ENCODE data around the gene RCE1. TPM values are rescaled to one million over a fixed set of nuclear protein-coding genes. Genes with fewer than 3 reads are reported as not detected.

The RCE1 gene
- total and polyA plus RNA-seq, 10 donors: 10.0 to 27.9 (median 17.7) TPM

DNA sequence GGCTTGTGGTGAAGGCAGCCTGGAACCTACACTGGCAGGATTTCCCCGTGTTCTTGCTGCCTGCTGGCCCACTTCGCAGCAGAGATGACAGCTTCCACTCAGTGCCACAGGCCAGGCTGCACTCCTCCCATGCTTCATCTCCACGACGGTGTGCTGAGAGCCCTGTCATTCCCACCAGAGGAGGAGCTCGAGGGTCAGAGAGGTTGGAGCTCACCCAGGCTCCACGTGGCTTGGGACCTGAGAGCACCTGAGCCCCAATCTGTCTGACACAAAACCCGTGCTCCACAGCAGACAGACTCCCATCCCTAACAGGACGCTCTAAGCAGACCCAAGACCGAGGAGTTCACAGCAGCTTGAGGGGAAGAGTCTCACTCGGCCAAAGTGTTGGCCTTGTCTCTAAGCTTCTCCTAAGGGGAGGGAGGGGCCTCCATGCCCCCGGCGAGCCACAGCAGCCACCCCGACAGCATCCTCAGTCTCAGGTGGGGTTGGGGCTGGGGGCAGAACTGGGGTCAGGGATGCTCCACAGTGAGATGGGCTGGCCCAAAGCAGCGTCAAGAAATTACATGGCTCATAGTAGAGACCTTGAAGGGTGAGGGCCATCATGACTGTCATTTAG lies 24.3 kb downstream of the RCE1 start:
- no peak for DNase-seq
- intact Hi-C loops (cut with DNase I; ENCODE audit: low total_unique reads): no loop called here
- H3K36me3 ChIP-seq: peaks cover 0 to 16% (median 0%) of the 10 kb centered on the region in 6 donors
- H3K9me3 ChIP-seq: no peaks in the 10 kb centered on the region
- H3K4me3 ChIP-seq: no peak overlapping the region
- H3K4me1 ChIP-seq: peaks cover 0 to 26% (median 15%) of the 10 kb centered on the region in 6 donors
- TF ChIP-seq POLR2A (IDR thresholded peaks at IDR 0.05) (no peak), POLR2AphosphoS5 (IDR thresholded peaks at IDR 0.05) (no peak)
- TF ChIP-seq, protein P1, sequence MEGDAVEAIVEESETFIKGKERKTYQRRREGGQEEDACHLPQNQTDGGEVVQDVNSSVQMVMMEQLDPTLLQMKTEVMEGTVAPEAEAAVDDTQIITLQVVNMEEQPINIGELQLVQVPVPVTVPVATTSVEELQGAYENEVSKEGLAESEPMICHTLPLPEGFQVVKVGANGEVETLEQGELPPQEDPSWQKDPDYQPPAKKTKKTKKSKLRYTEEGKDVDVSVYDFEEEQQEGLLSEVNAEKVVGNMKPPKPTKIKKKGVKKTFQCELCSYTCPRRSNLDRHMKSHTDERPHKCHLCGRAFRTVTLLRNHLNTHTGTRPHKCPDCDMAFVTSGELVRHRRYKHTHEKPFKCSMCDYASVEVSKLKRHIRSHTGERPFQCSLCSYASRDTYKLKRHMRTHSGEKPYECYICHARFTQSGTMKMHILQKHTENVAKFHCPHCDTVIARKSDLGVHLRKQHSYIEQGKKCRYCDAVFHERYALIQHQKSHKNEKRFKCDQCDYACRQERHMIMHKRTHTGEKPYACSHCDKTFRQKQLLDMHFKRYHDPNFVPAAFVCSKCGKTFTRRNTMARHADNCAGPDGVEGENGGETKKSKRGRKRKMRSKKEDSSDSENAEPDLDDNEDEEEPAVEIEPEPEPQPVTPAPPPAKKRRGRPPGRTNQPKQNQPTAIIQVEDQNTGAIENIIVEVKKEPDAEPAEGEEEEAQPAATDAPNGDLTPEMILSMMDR (IDR thresholded peaks at IDR 0.05 in 8 of 11, conservative IDR thresholded peaks at IDR 0.05 in 3 of 11): no peak
- no peak overlapping the region for H3K27ac ChIP-seq
- 68 to 90% (median 87%) methylated on average over 13 to 14 of the region's 14 CpGs for WGBS, 5 donors
- no peaks in the 10 kb centered on the region for H3K27me3 ChIP-seq (replicated peaks in 1 of 7)

DNA sequence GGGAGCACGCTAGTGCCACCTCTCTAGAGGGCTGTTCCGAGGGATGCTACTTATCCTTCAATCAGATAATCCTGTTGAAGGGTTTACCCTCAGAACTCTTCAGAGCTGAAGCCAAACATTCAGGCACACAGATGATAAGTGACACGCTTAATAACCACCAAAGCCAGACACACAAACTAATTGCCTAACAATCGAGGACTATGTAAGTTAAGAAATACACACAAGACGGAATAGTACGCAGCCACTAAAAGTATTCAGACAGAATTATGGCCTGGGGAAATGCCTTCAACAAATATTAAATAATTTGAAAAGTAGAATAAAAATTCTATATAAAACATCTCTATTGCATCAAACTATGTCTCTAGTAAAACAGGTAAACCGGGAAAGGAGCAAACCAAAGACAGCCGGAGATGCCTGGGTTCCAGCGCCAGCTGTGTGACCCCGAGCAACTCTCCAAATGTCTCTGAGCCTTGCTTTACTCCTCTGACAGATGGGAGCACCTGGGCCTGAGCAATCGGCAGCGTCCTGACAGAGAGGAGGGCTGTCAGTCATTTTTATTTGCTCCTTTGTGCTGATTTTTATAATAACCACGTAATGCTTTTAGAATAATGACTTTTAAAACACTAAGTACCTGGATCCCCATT lies 25.0 kb downstream of the RCE1 start:
- DNase-seq: no peak
- no peak overlapping the region for H3K27ac ChIP-seq
- intact Hi-C loops (cut with DNase I; ENCODE audit: low total_unique reads): no loop called here
- TF ChIP-seq POLR2AphosphoS5 (IDR thresholded peaks at IDR 0.05): no peak
- TF ChIP-seq POLR2A (IDR thresholded peaks at IDR 0.05): no peak
- TF ChIP-seq, protein P1 (IDR thresholded peaks at IDR 0.05 in 8 of 11, conservative IDR thresholded peaks at IDR 0.05 in 3 of 11): no peak
- peaks cover 0 to 26% (median 15%) of the 10 kb centered on the region in 6 donors for H3K4me1 ChIP-seq
- no peaks in the 10 kb centered on the region for H3K27me3 ChIP-seq (replicated peaks in 1 of 7)
- no peaks in the 10 kb centered on the region for H3K9me3 ChIP-seq
- peak overlapping the region in 1 of 8 donors; percentile 20 for H3K4me3 ChIP-seq
- peaks cover 0 to 16% (median 0%) of the 10 kb centered on the region in 6 donors for H3K36me3 ChIP-seq
- 89 to 93% (median 91%) methylated on average over 13 of the region's 13 CpGs for WGBS, 5 donors

DNA sequence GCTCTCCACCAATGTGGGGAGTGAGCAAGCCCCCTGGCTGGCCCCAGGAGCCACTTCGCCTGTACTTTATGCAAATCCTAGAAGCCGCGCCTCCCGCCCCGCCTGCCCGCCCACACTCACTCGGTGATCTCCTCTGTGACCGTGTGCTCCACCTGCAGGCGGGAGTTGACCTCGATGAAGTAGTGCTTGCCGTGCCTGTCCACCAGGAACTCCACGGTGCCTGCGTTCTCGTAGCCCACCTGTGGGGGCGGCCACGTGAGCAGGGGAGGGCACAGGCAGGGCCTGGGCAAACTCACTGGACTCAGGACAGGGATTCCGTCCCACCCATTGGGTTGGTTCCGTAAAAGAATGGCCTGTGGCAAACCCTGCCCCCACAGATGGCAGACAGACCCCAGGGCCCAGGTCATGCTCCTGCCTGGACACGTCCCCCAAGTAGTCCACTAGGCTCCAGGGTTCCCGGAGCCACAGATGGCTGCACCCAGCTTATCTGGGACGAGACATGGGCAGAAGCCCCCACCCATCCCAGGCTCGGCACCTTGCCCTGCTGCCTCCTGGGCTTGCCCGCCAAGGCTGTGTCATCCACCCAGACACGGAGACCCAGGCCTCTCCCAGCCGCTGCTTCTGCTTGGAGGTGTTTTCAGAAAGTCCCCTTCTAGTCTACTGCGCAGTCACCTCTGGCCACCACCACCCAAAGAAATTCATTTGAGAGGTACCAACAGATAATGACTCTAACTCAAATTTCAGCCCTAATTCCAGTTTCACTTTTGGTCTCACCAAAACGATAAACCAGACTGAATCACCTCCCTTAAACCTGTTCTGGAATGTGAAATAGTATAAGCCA lies 25.7 kb downstream of the RCE1 start:
- Histone ChIP-seq H3K4me1 (peaks cover 0 to 25% (median 15%) of the 10 kb centered on the region in 6 donors), H3K4me3 (peak overlapping the region in 1 of 8 donors; percentile 20), H3K27me3 (replicated peaks in 1 of 7) (no peaks in the 10 kb centered on the region), H3K9me3 (no peaks in the 10 kb centered on the region), H3K36me3 (peaks cover 0 to 16% (median 0%) of the 10 kb centered on the region in 6 donors), H3K27ac (no peak overlapping the region)
- intact Hi-C loops (cut with DNase I; ENCODE audit: low total_unique reads): no loop called here
- peak; percentile 92 for DNase-seq
- 46 to 54% (median 50%) methylated on average over 15 to 27 of the region's 27 CpGs for WGBS, 5 donors
- TF ChIP-seq POLR2A (IDR thresholded peaks at IDR 0.05): no peak
- TF ChIP-seq, protein P1 (IDR thresholded peaks at IDR 0.05 in 8 of 11, conservative IDR thresholded peaks at IDR 0.05 in 3 of 11): peak; percentile 23 to 75 (median 51)
- TF ChIP-seq POLR2AphosphoS5 (IDR thresholded peaks at IDR 0.05): peak in 2 of 3 donors; percentile 35 to 39

DNA sequence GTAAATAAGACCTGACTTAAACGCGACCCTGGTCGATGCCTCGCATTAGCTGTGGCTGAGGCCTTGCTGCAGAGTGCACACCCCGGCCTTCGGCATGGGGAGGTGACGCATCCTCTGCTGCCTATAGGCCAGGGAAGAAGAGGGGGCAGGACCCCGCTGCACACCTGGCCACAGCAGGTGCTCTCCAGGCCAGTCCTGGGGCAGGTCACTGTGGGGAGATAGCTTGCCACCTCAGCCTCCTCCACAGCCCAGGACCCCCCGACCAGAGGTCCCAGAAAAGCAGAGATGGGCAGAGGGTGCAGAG lies 26.3 kb downstream of the RCE1 start:
- intact Hi-C loops (cut with DNase I; ENCODE audit: low total_unique reads): no loop called here
- WGBS, 5 donors: 93 to 97% (median 95%) methylated on average over 5 to 9 of the region's 9 CpGs
- Histone ChIP-seq H3K4me1 (peaks cover 0 to 20% (median 12%) of the 10 kb centered on the region in 6 donors), H3K9me3 (no peaks in the 10 kb centered on the region), H3K27me3 (replicated peaks in 1 of 7) (no peaks in the 10 kb centered on the region), H3K27ac (no peak overlapping the region), H3K4me3 (no peak overlapping the region), H3K36me3 (peaks cover 0 to 16% (median 0%) of the 10 kb centered on the region in 6 donors)
- DNase-seq: no peak
- TF ChIP-seq POLR2AphosphoS5 (IDR thresholded peaks at IDR 0.05) (no peak), POLR2A (IDR thresholded peaks at IDR 0.05) (no peak)
- TF ChIP-seq, protein P1 (IDR thresholded peaks at IDR 0.05 in 8 of 11, conservative IDR thresholded peaks at IDR 0.05 in 3 of 11): no peak

All from spleen (tissue), 11 donors.